ENCODE measurements around the gene ERAS. TPM values are rescaled to one million over a fixed set of nuclear protein-coding genes. Genes with fewer than 3 reads are reported as not detected.

The ERAS gene
- total RNA-seq, 1 experiment from 2014 or later = not detected

DNA sequence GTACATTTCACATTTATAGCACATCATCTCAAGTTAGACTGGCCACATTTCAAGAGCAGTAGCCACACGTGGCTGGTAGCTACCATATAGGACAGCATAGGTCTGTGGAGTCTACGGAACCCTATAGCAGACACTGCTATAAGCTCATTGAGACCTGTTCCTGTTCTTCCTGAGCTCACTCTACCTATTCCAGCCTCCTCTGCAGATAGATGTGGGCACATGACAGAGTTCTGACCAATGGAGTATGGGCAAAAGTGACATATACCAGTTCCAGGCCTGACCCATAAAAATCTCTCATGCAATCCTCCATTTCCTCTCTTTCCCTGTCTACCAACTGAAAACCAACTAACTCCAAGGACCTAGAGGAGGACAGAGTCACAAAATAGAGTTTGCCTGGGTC is 28.0 kb upstream of the ERAS start:
- no TSS peak for BruUV-seq (replicated peaks)
- POLR2A ChIA-PET = no interaction called here
- Histone ChIP-seq H3K27me3 (ENCODE audit: insufficient read depth, low read length) (no peaks in the 10 kb centered on the region), H4K20me1 (ENCODE audit: insufficient read depth) (no peaks in the 10 kb centered on the region), H3K36me3 (ENCODE audit: control insufficient read depth in 1 of 2, insufficient read depth in 2 of 2, low read length in 2 of 2) (no peaks in the 10 kb centered on the region), H3K79me2 (ENCODE audit: insufficient read depth, low read length) (peaks cover 2% of the 10 kb centered on the region; the same call in 1 of the 2 replicates), H3K4me2 (ENCODE audit: low read length) (no peak overlapping the region), H3K4me1 (ENCODE audit: control insufficient read depth in 1 of 2, insufficient read depth in 2 of 2, low read length in 2 of 2) (peaks cover 19 to 33% of the 10 kb centered on the region in 2 experiments), H3K27ac (ENCODE audit: low read depth, low read length) (no peak overlapping the region), H3K9ac (ENCODE audit: low read length) (no peak overlapping the region), H2AFZ (ENCODE audit: low read depth, low read length, poor library complexity, severe bottlenecking) (no peak overlapping the region), H3K9me2 (ENCODE audit: insufficient read depth) (no peaks in the 10 kb centered on the region), H3K4me3 (replicated peaks in 1 of 2; ENCODE audit: low read depth in 1 of 2, low read length in 2 of 2) (no peak overlapping the region), H3K9me3 (ENCODE audit: control insufficient read depth in 1 of 2, insufficient read depth in 1 of 2, low read depth in 1 of 2, low read length in 2 of 2) (no peaks in the 10 kb centered on the region)
- DNase-seq (ENCODE audit: low read depth, low spot score) (no peak), ATAC-seq (no peak)
- RAD21 ChIA-PET (ENCODE audit: low non-redundant PET in 1 of 2, low total read pairs in 2 of 2, uncharacterized antibody in 2 of 2, unreplicated experiment in 2 of 2) = interaction anchor here in 1 of 2 experiments (0.6 kb wide), 1 partner anchor 63 kb away, joined by 3 read pairs; no protein-coding TSS in a partner anchor
- TF ChIP-seq POLR2A (IDR thresholded peaks at IDR 0.05; ENCODE audit: borderline replicate concordance, extremely low read depth, insufficient read depth, insufficient read length) (no peak), JUND (IDR thresholded peaks at IDR 0.05) (no peak), EGR1 (IDR thresholded peaks at IDR 0.05; ENCODE audit: low read depth) (no peak), EZH2phosphoT487 (IDR thresholded peaks at IDR 0.05; ENCODE audit: borderline replicate concordance) (no peak), YY1 (IDR thresholded peaks at IDR 0.05; ENCODE audit: extremely low read depth, insufficient replicate concordance, low read depth, low read length) (no peak), ELF1 (IDR thresholded peaks at IDR 0.05; ENCODE audit: borderline replicate concordance, low read depth) (no peak), EZH2 (IDR thresholded peaks at IDR 0.05) (no peak), REST (IDR thresholded peaks at IDR 0.05; ENCODE audit: low read depth) (no peak), CEBPB (IDR thresholded peaks at IDR 0.05; ENCODE audit: low read depth) (no peak), TCF7L2 (IDR thresholded peaks at IDR 0.05; ENCODE audit: borderline replicate concordance, extremely low read depth, insufficient read depth, insufficient read length) (no peak), SIN3A (IDR thresholded peaks at IDR 0.05; ENCODE audit: low read depth) (no peak), ZFX (IDR thresholded peaks at IDR 0.05) (no peak)
- CTCF ChIA-PET = no interaction called here
- intact Hi-C loops (cut with micrococcal nuclease) = no loop called here

All from HCT116 (cell line).